Measurements from ENCODE around the gene PKD1L1.

The PKD1L1 gene

DNA sequence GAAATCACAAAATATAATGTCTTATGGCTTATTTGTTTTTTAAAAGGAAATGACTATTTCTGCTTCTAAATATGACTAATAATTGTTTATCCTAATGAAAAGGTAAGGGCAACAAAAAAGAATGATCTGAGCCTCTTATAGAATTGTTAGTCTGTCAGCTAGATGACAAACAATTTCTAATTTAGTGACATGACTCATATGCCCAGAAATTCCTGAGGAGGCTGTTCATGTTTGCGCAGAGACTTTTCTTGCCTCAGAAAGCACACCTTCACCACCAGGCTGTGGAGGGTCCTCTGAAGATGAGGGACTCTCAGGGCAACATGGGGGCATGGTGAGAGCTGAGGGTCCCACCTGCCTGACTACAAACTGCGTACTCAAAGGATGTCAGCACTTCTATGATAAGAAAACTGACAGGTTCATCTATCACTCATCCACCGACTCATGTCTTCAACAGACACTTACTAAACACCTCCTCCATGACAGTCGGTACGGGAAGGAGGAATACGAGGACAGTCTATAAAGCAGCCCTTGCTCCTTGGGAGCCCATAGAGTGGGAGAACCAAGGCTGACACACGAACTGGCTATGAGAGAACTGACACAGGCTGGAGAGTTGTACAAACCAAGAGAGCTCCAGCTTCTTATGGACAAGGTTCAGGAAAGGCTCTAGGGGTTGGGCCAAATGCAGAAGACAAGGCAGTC is 102.0 kb downstream of the PKD1L1 start:
- no peak overlapping the region for H3K4me3 Mint-ChIP-seq
- no peaks in the 10 kb centered on the region for H3K9me3 Mint-ChIP-seq
- no peak for ATAC-seq (replicated peaks)
- H3K36me3 Mint-ChIP-seq (ENCODE audit: insufficient read depth): no peaks in the 10 kb centered on the region
- no peaks in the 10 kb centered on the region for H3K4me1 Mint-ChIP-seq (ENCODE audit: low read depth in 2 of 2)
- peaks cover 28 to 30% of the 10 kb centered on the region in 2 donors for H3K27me3 Mint-ChIP-seq
- no peak overlapping the region for H3K27ac Mint-ChIP-seq
- no peak for DNase-seq

DNA sequence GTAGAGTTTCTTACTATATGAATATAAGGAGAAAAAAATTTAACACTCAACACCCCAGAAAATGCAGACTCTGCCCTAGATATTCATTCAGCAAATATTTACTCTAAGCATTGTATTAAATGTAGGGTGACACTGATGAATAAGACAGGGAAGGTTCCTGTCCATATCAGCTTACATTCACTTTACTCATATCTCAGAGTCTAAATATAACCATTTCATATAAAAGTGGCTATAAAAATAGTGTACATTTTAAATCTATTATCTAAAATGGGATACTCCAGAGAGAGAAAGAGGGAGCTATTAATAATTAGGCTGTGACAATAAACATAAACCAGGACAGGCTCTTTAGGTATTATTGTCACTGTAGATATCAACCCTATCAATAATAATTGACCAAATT is 104.0 kb downstream of the PKD1L1 start:
- no peak overlapping the region for H3K4me3 Mint-ChIP-seq
- H3K4me1 Mint-ChIP-seq (ENCODE audit: low read depth in 2 of 2): no peaks in the 10 kb centered on the region
- H3K36me3 Mint-ChIP-seq (ENCODE audit: insufficient read depth): no peaks in the 10 kb centered on the region
- DNase-seq (no peak), ATAC-seq (replicated peaks) (no peak)
- H3K27ac Mint-ChIP-seq: no peak overlapping the region
- H3K9me3 Mint-ChIP-seq: no peaks in the 10 kb centered on the region
- H3K27me3 Mint-ChIP-seq: peaks cover 28 to 39% of the 10 kb centered on the region in 2 donors

DNA sequence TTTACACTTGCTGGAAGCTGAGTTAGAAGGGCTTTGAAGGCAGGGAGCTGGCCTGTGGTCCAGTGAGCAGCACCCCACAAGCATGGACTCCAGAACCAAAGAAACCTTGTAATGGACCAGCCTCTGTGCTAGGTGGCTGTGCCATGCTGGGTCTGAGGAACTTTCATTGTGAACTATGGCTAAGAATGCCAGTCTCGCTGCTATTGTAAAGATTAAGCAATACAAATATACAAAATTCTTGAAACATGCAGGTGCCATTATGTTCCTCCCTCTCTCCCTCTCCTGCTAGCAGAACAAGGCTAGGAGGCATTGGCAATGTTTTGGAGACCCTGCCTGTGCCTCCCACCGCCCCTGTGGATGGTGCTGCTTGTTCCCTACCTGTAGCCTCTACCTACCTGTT is 105.0 kb downstream of the PKD1L1 start:
- H3K27ac Mint-ChIP-seq: no peak overlapping the region
- H3K4me3 Mint-ChIP-seq: no peak overlapping the region
- ATAC-seq (replicated peaks) (no peak), DNase-seq (no peak)
- no peaks in the 10 kb centered on the region for H3K4me1 Mint-ChIP-seq (ENCODE audit: low read depth in 2 of 2)
- no peaks in the 10 kb centered on the region for H3K9me3 Mint-ChIP-seq
- peaks cover 28 to 31% of the 10 kb centered on the region in 2 donors for H3K27me3 Mint-ChIP-seq
- H3K36me3 Mint-ChIP-seq (ENCODE audit: insufficient read depth): no peaks in the 10 kb centered on the region

- H3K27ac Mint-ChIP-seq: no peak overlapping the region
- H3K4me1 Mint-ChIP-seq (ENCODE audit: low read depth in 2 of 2): no peaks in the 10 kb centered on the region
- H3K9me3 Mint-ChIP-seq: no peaks in the 10 kb centered on the region
- H3K27me3 Mint-ChIP-seq: peaks cover 26 to 37% of the 10 kb centered on the region in 2 donors
- ATAC-seq (replicated peaks) (no peak), DNase-seq (no peak)
- H3K36me3 Mint-ChIP-seq (ENCODE audit: insufficient read depth): no peaks in the 10 kb centered on the region
- no peak overlapping the region for H3K4me3 Mint-ChIP-seq
These were observed 108.9 kb downstream of the PKD1L1 start for GRCh38 chr7:47839381-47839780.

- no peaks in the 10 kb centered on the region for H3K9me3 Mint-ChIP-seq
- no peak for DNase-seq
- H3K4me1 Mint-ChIP-seq (ENCODE audit: low read depth in 2 of 2): no peaks in the 10 kb centered on the region
- H3K36me3 Mint-ChIP-seq (ENCODE audit: insufficient read depth): no peaks in the 10 kb centered on the region
- no peak overlapping the region for H3K27ac Mint-ChIP-seq
- no peak for ATAC-seq (replicated peaks)
- no peak overlapping the region for H3K4me3 Mint-ChIP-seq
- peaks cover 20 to 26% of the 10 kb centered on the region in 2 donors for H3K27me3 Mint-ChIP-seq
These were observed 110.4 kb downstream of the PKD1L1 start for GRCh38 chr7:47837826-47838225.

GRCh38 chr7:47836503-47837202 is 111.6 kb downstream of the PKD1L1 start:
- no peak for DNase-seq
- H3K9me3 Mint-ChIP-seq: no peaks in the 10 kb centered on the region
- H3K36me3 Mint-ChIP-seq (ENCODE audit: insufficient read depth): no peaks in the 10 kb centered on the region
- H3K4me3 Mint-ChIP-seq: no peak overlapping the region
- no peak overlapping the region for H3K27ac Mint-ChIP-seq
- no peaks in the 10 kb centered on the region for H3K4me1 Mint-ChIP-seq (ENCODE audit: low read depth in 2 of 2)
- peaks cover 9 to 17% of the 10 kb centered on the region in 2 donors for H3K27me3 Mint-ChIP-seq
- no peak for ATAC-seq (replicated peaks)

GRCh38 chr7:47836080-47836479 is 112.2 kb downstream of the PKD1L1 start:
- DNase-seq: no peak

DNA sequence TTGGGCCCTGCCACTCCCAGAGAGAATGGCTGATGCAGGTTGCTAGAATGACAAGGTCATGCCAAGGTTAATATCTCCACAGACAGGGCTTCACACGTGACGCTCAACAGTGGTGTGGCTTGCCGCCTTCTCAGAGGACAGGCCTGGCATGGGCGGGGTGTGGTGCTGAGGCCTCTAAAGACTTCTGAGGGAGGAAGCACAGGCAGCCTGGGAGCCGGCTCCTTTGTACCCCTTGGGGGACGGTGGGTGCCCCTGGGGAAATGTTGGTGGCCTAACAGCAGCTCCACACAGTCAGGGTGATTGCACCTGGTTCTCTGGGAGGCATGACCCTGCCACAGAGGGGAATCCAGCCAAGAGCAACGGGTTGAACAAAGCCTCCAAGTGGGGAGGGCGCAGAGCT is 115.1 kb downstream of the PKD1L1 start:
- H3K4me1 Mint-ChIP-seq (ENCODE audit: low read depth in 2 of 2): no peaks in the 10 kb centered on the region
- no peaks in the 10 kb centered on the region for H3K9me3 Mint-ChIP-seq
- no peak overlapping the region for H3K27ac Mint-ChIP-seq
- H3K4me3 Mint-ChIP-seq: no peak overlapping the region
- H3K27me3 Mint-ChIP-seq: peaks cover under 1 to 38% of the 10 kb centered on the region in 2 donors
- DNase-seq: no peak
- no peaks in the 10 kb centered on the region for H3K36me3 Mint-ChIP-seq (ENCODE audit: insufficient read depth)
- no peak for ATAC-seq (replicated peaks)

More at GRCh38 chr7:47836080-47836479, 112.2 kb downstream of the PKD1L1 start:
- Mint-ChIP-seq H3K4me1 (ENCODE audit: low read depth in 2 of 2) (no peaks in the 10 kb centered on the region), H3K4me3 (no peak overlapping the region), H3K27ac (no peak overlapping the region), H3K9me3 (no peaks in the 10 kb centered on the region), H3K27me3 (peaks cover 8 to 17% of the 10 kb centered on the region in 2 donors), H3K36me3 (ENCODE audit: insufficient read depth) (no peaks in the 10 kb centered on the region)
- ATAC-seq (replicated peaks): no peak

- H3K9me3 Mint-ChIP-seq: no peaks in the 10 kb centered on the region
- H3K4me3 Mint-ChIP-seq: no peak overlapping the region
- no peaks in the 10 kb centered on the region for H3K4me1 Mint-ChIP-seq (ENCODE audit: low read depth in 2 of 2)
- H3K27me3 Mint-ChIP-seq: peaks cover 5 to 37% of the 10 kb centered on the region in 2 donors
- DNase-seq (no peak), ATAC-seq (replicated peaks) (no peak)
- H3K36me3 Mint-ChIP-seq (ENCODE audit: insufficient read depth): no peaks in the 10 kb centered on the region
- H3K27ac Mint-ChIP-seq: no peak overlapping the region
These were observed 116.1 kb downstream of the PKD1L1 start for GRCh38 chr7:47832105-47832715.

GRCh38 chr7:47830015-47830414 is 118.3 kb downstream of the PKD1L1 start:
- DNase-seq (no peak), ATAC-seq (replicated peaks) (no peak)
- no peaks in the 10 kb centered on the region for H3K4me1 Mint-ChIP-seq (ENCODE audit: low read depth in 2 of 2)
- no peak overlapping the region for H3K4me3 Mint-ChIP-seq
- H3K27ac Mint-ChIP-seq: no peak overlapping the region
- H3K27me3 Mint-ChIP-seq: peaks cover 5 to 37% of the 10 kb centered on the region in 2 donors
- no peaks in the 10 kb centered on the region for H3K9me3 Mint-ChIP-seq
- H3K36me3 Mint-ChIP-seq (ENCODE audit: insufficient read depth): no peaks in the 10 kb centered on the region

DNA sequence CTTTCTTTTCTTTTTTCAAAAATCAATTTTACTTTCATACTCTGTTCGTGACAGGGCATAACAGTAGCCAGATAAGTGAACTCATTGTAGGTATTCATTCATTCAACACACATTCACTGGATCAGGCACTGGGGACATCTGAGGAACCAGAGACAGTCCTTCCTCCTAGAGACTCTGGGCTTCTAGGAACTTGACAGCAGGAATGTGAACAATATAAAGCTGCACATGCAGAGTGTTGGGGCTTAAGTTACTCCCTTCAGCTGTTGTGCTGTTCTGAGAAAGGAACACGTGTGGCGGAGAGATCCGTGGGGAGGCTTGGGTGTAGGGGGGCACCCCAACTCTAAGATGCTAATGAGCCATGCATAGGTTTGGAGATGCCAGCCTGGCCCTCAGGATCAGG is 120.4 kb downstream of the PKD1L1 start:
- Mint-ChIP-seq H3K27ac (no peak overlapping the region), H3K9me3 (no peaks in the 10 kb centered on the region), H3K36me3 (ENCODE audit: insufficient read depth) (no peaks in the 10 kb centered on the region), H3K4me3 (no peak overlapping the region), H3K27me3 (peaks cover 5 to 37% of the 10 kb centered on the region in 2 donors), H3K4me1 (ENCODE audit: low read depth in 2 of 2) (no peaks in the 10 kb centered on the region)
- DNase-seq (no peak), ATAC-seq (replicated peaks) (no peak)

DNA sequence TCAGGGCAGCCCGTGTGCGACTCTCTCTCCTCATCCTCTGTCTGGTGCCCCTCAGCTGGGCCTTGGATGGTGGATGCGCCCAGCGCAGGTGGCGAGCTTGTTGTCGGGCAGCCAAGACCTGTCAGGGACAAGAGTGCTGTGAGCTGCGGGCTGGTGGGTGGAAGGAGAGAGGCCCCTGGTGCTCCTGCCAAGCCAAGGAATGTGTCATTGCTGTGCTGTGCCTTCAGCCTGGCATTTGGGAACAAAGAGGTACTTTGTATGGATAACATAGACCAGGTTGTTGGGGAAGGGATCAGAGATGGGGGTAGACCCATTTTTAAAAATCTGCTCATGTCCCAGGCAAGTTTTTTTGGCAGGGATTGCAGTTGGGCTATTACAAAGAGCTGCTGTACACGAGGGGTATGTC is 120.9 kb downstream of the PKD1L1 start:
- H3K9me3 Mint-ChIP-seq: no peaks in the 10 kb centered on the region
- no peak overlapping the region for H3K4me3 Mint-ChIP-seq
- H3K36me3 Mint-ChIP-seq (ENCODE audit: insufficient read depth): no peaks in the 10 kb centered on the region
- DNase-seq: no peak
- ATAC-seq (replicated peaks): no peak
- H3K27me3 Mint-ChIP-seq: peaks cover 5 to 37% of the 10 kb centered on the region in 2 donors
- no peak overlapping the region for H3K27ac Mint-ChIP-seq
- no peaks in the 10 kb centered on the region for H3K4me1 Mint-ChIP-seq (ENCODE audit: low read depth in 2 of 2)

DNA sequence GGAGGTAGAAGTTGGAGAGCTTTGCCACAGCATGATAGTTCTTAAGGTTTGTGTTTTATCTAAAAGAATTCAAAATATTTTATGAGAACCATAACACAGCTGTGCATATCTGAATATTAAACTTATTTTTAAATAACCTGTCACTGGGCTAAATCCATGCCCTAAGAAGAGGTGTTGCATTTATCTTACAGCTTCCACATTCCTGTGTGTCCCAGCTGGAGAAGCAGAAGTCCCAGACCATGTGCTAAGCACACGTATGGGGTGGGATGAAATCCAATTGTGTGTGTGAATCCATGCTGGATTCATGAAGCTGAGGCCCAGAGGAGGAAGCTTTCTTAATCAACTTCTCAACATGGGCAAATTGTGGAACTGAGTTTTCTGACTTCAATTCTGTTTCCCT is 121.5 kb downstream of the PKD1L1 start:
- no peak overlapping the region for H3K4me3 Mint-ChIP-seq
- H3K27me3 Mint-ChIP-seq: peaks cover 5 to 37% of the 10 kb centered on the region in 2 donors
- no peak overlapping the region for H3K27ac Mint-ChIP-seq
- H3K4me1 Mint-ChIP-seq (ENCODE audit: low read depth in 2 of 2): no peaks in the 10 kb centered on the region
- H3K36me3 Mint-ChIP-seq (ENCODE audit: insufficient read depth): no peaks in the 10 kb centered on the region
- DNase-seq (no peak), ATAC-seq (replicated peaks) (no peak)
- no peaks in the 10 kb centered on the region for H3K9me3 Mint-ChIP-seq

DNA sequence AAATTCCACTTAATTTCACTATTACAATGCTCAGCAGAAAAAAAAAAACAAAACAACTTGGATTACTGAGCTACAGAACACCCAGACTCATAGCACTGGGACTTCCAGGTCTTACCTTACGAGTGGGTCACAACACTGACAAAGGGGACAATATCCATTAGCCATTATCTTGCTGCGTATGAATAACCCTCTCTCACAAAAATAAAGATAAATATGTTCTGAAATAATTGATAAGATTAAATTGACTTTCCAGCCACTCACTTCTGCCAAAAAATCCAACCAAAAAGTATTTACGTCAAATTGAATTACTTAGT is 128.7 kb downstream of the PKD1L1 start:
- Mint-ChIP-seq H3K36me3 (ENCODE audit: insufficient read depth) (no peaks in the 10 kb centered on the region), H3K4me1 (ENCODE audit: low read depth in 2 of 2) (no peaks in the 10 kb centered on the region), H3K9me3 (no peaks in the 10 kb centered on the region), H3K27ac (no peak overlapping the region), H3K27me3 (no peaks in the 10 kb centered on the region), H3K4me3 (no peak overlapping the region)
- DNase-seq: no peak
- ATAC-seq (replicated peaks): no peak

Data from effector memory CD8-positive, alpha-beta T cell (primary cell).